Upper lobe of left lung (tissue), 6 donors: Measurements from ENCODE around the gene RNF208. TPM values are rescaled to one million over a fixed set of nuclear protein-coding genes. Genes with fewer than 3 reads are reported as not detected.
A peak's percentile ranks its signal among the peaks of the same experiment; 100 is the strongest.

Experiments used
- ATAC-seq, 2 donors: fragments of 200-7000 bp; cut with Tn5 transposase; one replicate each; pipeline ENCODE4 v1.9.1; 2022; ENCODE audit warnings: mild to moderate bottlenecking in 2 of 2, moderate library complexity in 2 of 2; ENCODE audit not compliant: low FRiP score in 2 of 2
- DNase-seq, 2 donors: peaks; one replicate each; pipeline ENCODE4 v3.0.0-alpha.2; 2019 to 2020
- H3K27ac ChIP-seq, 4 donors: fragments of 200-600 bp; sonication (generic); one replicate each; pipeline ENCODE4 v1.5.1; 2016 to 2019
- H3K27me3 ChIP-seq, 4 donors: fragments of 200-600 bp; sonication (generic); one replicate each; pipeline ENCODE4 v1.5.1; 2017 to 2019
- H3K36me3 ChIP-seq, 4 donors: fragments of 200-600 bp; sonication (generic); one replicate each; pipeline ENCODE4 v1.5.1; 2016 to 2019
- H3K4me1 ChIP-seq, 4 donors: fragments of 200-600 bp; sonication (generic); one replicate each; pipeline ENCODE4 v1.5.1; 2018 to 2019
- H3K4me3 ChIP-seq, 4 donors: fragments of 200-600 bp; sonication (generic); one replicate each; pipeline ENCODE4 v1.5.1; 2017 to 2019; ENCODE audit warnings: mild to moderate bottlenecking in 2 of 4, moderate library complexity in 1 of 4
- H3K9me3 ChIP-seq, 4 donors: fragments of 200-600 bp; sonication (generic); one replicate each; pipeline ENCODE4 v1.5.1; 2018 to 2019
- EP300 ChIP-seq, 4 donors: sonication (generic); formaldehyde crosslinking; IDR thresholded peaks; one replicate each; pipeline ENCODE4 v1.5.1; 2017; ENCODE audit warnings: antibody characterized with exemption in 4 of 4, control low read depth in 2 of 4
- POLR2A ChIP-seq, 4 donors: fragments of 450-650 bp; IDR thresholded peaks; one replicate each; pipeline ENCODE4 v1.5.1; 2016 to 2017; ENCODE audit warnings: antibody characterized with exemption in 4 of 4, mild to moderate bottlenecking in 2 of 4
- POLR2AphosphoS5 ChIP-seq, 2 donors: sonication (generic); formaldehyde crosslinking; IDR thresholded peaks; one replicate each; pipeline ENCODE4 v1.5.1; 2017; ENCODE audit warnings: antibody characterized with exemption in 2 of 2
- WGBS, 2 donors: methylation state at CpG; one replicate each; pipeline ENCODE4 v1.1.5; 2017 to 2018; 5-methylcytosine and 5-hydroxymethylcytosine counted together
- total RNA-seq, 6 donors: library from RNA; depleted of rRNA in 4 of 6; stranded (reverse); fragments of >200 nt in 4 of 6; gene quantifications; one replicate each; pipeline versions ENCODE4 v1.1.0 to v1.2.1, GENCODE V29; 2016 to 2021
- TF ChIP-seq, protein P1 (sequence below), 6 experiments: fragments of 450-650 bp in 4 of 6; fragments of 200-600 bp in 2 of 6; sonication (generic) in 2 of 6; IDR thresholded peaks; one replicate each; pipeline ENCODE4 v1.5.1; 2016 to 2019; ENCODE audit warnings: antibody characterized with exemption in 6 of 6
- donor health status: DM: no; HTN: no; CAD: no; lungs with moderate emphysema.
- donor health status: DM: no; HTN: yes; CAD: no; lungs with severe emphysema.

Gene RNF208
- total RNA-seq, 6 donors from 2014 or later: 2.3 to 12.6 (median 4.5) TPM

DNA sequence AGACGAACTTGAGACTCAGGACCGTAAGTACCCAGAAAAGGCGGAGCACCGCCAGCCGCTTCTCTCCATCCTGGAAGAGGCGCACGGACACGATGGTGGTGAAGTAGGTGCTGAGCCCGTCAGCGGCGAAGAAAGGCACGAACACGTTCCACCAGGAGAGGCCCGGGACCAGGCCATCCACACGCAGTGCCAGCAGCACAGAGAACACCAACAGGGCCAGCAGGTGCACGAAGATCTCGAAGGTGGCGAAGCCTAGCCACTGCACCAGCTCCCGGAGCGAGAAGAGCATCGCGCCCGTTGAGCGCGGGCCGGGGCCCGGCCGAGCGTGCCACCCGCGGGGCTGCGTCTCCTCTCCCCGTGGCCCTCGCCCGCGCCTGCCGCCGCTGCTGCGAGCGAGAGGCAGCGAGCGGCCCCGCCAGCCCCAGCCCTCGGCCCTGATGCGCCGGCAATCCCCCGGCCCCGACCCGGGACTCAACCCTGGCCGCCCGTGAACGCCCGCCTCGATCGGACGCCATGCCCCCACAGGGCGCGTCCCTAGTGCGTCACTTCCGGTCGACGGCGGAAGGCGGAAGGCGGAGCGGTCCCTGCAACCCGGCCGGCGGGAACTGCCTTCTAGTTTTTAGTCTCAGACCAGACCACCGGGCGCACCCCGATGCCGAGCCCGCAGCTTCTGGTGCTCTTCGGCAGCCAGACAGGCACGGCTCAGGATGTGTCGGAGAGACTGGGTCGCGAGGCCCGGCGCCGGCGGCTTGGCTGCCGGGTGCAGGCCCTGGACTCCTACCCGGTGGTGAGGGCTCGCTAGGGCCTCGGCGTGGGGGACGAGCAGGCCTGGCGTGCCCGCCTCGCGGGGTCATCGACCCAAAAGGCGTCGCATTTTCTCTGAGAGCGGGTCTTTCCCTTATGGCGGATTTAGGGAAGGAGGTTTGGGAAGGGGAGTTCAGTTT is 16.6 kb downstream of the RNF208 start, which contains the start of the genes NDOR1 and TMEM203:
TSS of gene NDOR1 (plus strand) at position 575 of the 944 bp plus-strand sequence. CDS start at position 653, 78 bp downstream.
TSS of gene TMEM203 (minus strand) at position 523 of the 944 bp plus-strand sequence. CDS start at position 289, 234 bp downstream.
- DNase-seq (peak; percentile 89 to 99), ATAC-seq (peak; percentile 72 to 87)
- Histone ChIP-seq H3K27ac (peak within 1 kb of the TSS; percentile 85 to 89 (median 88)), H3K9me3 (no peaks in the 10 kb centered on the region), H3K4me1 (peaks cover 31 to 63% (median 46%) of the 10 kb centered on the region in 4 donors), H3K4me3 (peak within 1 kb of the TSS; percentile 78 to 96 (median 90)), H3K36me3 (peaks cover 0 to 17% (median 6%) of the 10 kb centered on the region in 4 donors), H3K27me3 (no peaks in the 10 kb centered on the region)
- WGBS, 2 donors: 1% methylated on average over 23 to 28 of the region's 98 CpGs
- TF ChIP-seq EP300 (IDR thresholded peaks at IDR 0.05): no peak
- TF ChIP-seq POLR2A (IDR thresholded peaks at IDR 0.05): peak in 3 of 4 donors; percentile 65 to 89 (median 74)
- peak; percentile 97 to 98 for TF ChIP-seq POLR2AphosphoS5 (IDR thresholded peaks at IDR 0.05)
- TF ChIP-seq, protein P1, sequence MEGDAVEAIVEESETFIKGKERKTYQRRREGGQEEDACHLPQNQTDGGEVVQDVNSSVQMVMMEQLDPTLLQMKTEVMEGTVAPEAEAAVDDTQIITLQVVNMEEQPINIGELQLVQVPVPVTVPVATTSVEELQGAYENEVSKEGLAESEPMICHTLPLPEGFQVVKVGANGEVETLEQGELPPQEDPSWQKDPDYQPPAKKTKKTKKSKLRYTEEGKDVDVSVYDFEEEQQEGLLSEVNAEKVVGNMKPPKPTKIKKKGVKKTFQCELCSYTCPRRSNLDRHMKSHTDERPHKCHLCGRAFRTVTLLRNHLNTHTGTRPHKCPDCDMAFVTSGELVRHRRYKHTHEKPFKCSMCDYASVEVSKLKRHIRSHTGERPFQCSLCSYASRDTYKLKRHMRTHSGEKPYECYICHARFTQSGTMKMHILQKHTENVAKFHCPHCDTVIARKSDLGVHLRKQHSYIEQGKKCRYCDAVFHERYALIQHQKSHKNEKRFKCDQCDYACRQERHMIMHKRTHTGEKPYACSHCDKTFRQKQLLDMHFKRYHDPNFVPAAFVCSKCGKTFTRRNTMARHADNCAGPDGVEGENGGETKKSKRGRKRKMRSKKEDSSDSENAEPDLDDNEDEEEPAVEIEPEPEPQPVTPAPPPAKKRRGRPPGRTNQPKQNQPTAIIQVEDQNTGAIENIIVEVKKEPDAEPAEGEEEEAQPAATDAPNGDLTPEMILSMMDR (IDR thresholded peaks at IDR 0.05): peak in 1 of 6 experiments; percentile 31

DNA sequence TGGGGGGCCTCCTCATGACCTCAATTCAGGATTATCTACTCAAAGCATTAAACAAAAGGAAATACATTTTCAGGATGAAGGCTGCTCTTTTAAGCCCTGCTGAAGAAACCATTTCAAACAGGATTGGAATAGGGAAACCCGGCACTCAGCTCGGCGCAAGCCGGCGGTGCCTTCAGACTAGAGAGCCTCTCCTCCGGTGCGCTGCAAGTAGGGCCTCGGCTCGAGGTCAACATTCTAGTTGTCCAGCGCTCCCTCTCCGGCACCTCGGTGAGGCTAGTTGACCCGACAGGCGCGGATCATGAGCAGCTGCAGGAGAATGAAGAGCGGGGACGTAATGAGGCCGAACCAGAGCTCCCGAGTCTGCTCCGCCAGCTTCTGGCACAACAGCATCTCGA is 17.3 kb downstream of the RNF208 start:
- Histone ChIP-seq H3K4me3 (peak overlapping the region; percentile 78 to 96 (median 90)), H3K9me3 (no peaks in the 10 kb centered on the region), H3K4me1 (peaks cover 32 to 65% (median 48%) of the 10 kb centered on the region in 4 donors), H3K27me3 (no peaks in the 10 kb centered on the region), H3K36me3 (peaks cover 0 to 11% (median 4%) of the 10 kb centered on the region in 4 donors), H3K27ac (peak overlapping the region in 3 of 4 donors; percentile 88 to 89 (median 89))
- ATAC-seq (no peak), DNase-seq (peak in 1 of 2 donors; percentile 54)
- 11 to 18% methylated on average over 19 to 21 of the region's 21 CpGs for WGBS, 2 donors
- no peak for TF ChIP-seq POLR2AphosphoS5 (IDR thresholded peaks at IDR 0.05)
- TF ChIP-seq, protein P1 (IDR thresholded peaks at IDR 0.05): no peak

DNA sequence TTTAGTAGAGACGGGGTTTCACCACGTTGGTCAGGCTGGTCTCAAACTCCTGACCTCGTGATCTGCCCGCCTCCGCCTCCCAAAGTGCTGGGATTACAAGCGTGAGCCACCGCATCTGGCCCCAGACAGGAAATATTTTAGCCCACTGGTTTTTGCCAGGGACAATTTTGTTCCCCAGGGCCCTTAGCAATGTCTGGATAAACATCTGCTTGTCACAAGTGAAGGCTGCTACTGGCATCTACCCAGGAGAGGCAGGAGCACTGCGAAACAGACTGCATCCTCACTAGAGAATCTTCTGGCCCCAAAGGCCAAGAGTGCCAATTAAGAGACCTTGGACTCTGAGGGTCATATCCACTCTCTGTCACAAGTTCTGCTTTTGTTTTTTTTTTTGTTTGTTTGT is 19.1 kb downstream of the RNF208 start:
- no peak overlapping the region for H3K27ac ChIP-seq
- H3K27me3 ChIP-seq: no peaks in the 10 kb centered on the region
- no peaks in the 10 kb centered on the region for H3K9me3 ChIP-seq
- no peak overlapping the region for H3K4me3 ChIP-seq
- TF ChIP-seq EP300 (IDR thresholded peaks at IDR 0.05) (no peak), POLR2A (IDR thresholded peaks at IDR 0.05) (no peak), POLR2AphosphoS5 (IDR thresholded peaks at IDR 0.05) (no peak)
- TF ChIP-seq, protein P1 (IDR thresholded peaks at IDR 0.05): no peak
- DNase-seq (no peak), ATAC-seq (no peak)
- 69 to 76% methylated on average over 8 of the region's 8 CpGs for WGBS, 2 donors
- H3K4me1 ChIP-seq: peaks cover 44 to 83% (median 64%) of the 10 kb centered on the region in 4 donors
- H3K36me3 ChIP-seq: peaks cover 0 to 5% (median 2%) of the 10 kb centered on the region in 4 donors

DNA sequence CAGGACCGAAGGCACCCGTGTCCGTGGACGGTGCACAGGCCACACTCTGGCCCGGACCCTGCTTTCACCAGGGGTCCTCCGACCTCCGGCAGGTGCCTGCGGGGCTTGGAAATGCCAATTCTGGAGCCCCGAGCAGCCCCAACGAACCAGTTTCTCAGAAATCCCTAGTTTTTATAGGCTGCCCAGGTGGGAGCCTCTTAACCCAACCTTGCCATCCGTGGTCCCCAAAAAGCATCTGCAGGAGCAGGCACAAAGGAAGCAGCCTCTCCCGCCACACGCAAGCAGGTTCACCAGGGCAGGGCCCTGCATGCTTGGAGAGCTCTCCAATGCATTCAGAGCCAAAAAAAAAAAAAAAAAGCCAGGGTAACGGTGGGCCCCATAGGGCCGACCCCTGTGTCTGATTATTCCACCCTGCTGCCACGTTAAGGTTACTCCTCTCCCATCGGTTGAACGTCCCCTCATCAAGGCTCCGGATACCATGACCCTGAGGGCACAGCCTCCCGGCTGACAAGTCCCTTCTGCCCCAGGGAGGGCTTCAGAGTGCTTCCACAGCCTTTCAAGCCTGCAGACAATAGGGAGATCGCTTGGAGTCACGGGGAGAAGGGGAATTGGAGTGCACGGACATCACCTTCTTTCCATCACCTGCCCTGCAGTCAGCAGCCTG is 20.7 kb downstream of the RNF208 start:
- Histone ChIP-seq H3K27ac (peak overlapping the region; percentile 83 to 92 (median 86)), H3K36me3 (peaks cover 0 to 4% (median 0%) of the 10 kb centered on the region in 4 donors), H3K4me3 (peak overlapping the region; percentile 52 to 94 (median 76)), H3K27me3 (no peaks in the 10 kb centered on the region), H3K4me1 (peaks cover 38 to 86% (median 66%) of the 10 kb centered on the region in 4 donors), H3K9me3 (no peaks in the 10 kb centered on the region)
- no peak for DNase-seq
- TF ChIP-seq EP300 (IDR thresholded peaks at IDR 0.05) (no peak), POLR2AphosphoS5 (IDR thresholded peaks at IDR 0.05) (no peak), POLR2A (IDR thresholded peaks at IDR 0.05) (no peak)
- TF ChIP-seq, protein P1 (IDR thresholded peaks at IDR 0.05): no peak
- WGBS, 2 donors: 25 to 33% methylated on average over 9 to 20 of the region's 23 CpGs
- no peak for ATAC-seq
